MCF 10A (cell line): ENCODE results near the gene ACP6. TPM values are rescaled to one million over a fixed set of nuclear protein-coding genes. Genes with fewer than 3 reads are reported as not detected.

ENCODE experiments used
- BruUV-seq: library from RNA; stranded (reverse); fragments of 400-500 nt; replicated peaks from 2 replicates; lab custom pipeline; 2021; lab: Mats Ljungman, UMichigan
- CTCF ChIA-PET: fragments of 300-600 bp; sonication (Branson Sonifier 250); formaldehyde crosslinking; extraction: SDS; loops from one replicate; lab custom pipeline; 2021; ENCODE audit warnings: antibody characterized with exemption, inconsistent platforms; lab: Yijun Ruan, JAX
- POLR2A ChIA-PET: fragments of 300-600, 350-650 bp; sonication (Branson Sonifier 250); formaldehyde crosslinking; extraction: SDS; loops from one replicate; lab custom pipeline; 2020; ENCODE audit warnings: antibody characterized with exemption, inconsistent platforms; lab: Yijun Ruan, JAX
- DNase-seq: peaks from one replicate; pipeline ENCODE4 v3.0.0-alpha.2; 2018; ENCODE audit not compliant: unreplicated experiment
- H3K27ac Mint-ChIP-seq: one replicate; pipeline ENCODE4 v1.8.0; 2022; ENCODE audit warnings: mild to moderate bottlenecking, low read depth, mixed read lengths; ENCODE audit not compliant: unreplicated experiment
- H3K27me3 Mint-ChIP-seq: one replicate; pipeline ENCODE4 v1.8.0; 2022; ENCODE audit warnings: mixed read lengths; ENCODE audit not compliant: insufficient read depth, unreplicated experiment
- H3K36me3 Mint-ChIP-seq: one replicate; pipeline ENCODE4 v1.8.0; 2022; ENCODE audit warnings: mild to moderate bottlenecking, moderate library complexity, mixed read lengths; ENCODE audit not compliant: insufficient read depth, unreplicated experiment
- H3K4me1 Mint-ChIP-seq: one replicate; pipeline ENCODE4 v1.8.0; 2022; ENCODE audit warnings: mixed read lengths; ENCODE audit not compliant: insufficient read depth, unreplicated experiment
- H3K4me3 Mint-ChIP-seq: one replicate; pipeline ENCODE4 v1.8.0; 2022; ENCODE audit warnings: mild to moderate bottlenecking, moderate library complexity, mixed read lengths; ENCODE audit not compliant: unreplicated experiment
- H3K9me3 Mint-ChIP-seq: one replicate; pipeline ENCODE4 v1.8.0; 2022; ENCODE audit warnings: mixed read lengths; ENCODE audit not compliant: unreplicated experiment
- intact Hi-C: fragments of 100-400 bp; cut with micrococcal nuclease; formaldehyde crosslinking; loops from 2 replicates; pipeline ENCODE4 v1.14.1; 2022
- total RNA-seq: library from RNA; stranded (reverse); gene quantifications from 2 replicates; pipeline ENCODE4 v1.2.3, GENCODE V29; 2022
- TF ChIP-seq, protein P1 (sequence below): fragments of 200-600 bp; IDR thresholded peaks from one replicate; pipeline ENCODE4 v1.8.0; 2022; ENCODE audit warnings: antibody characterized with exemption, mild to moderate bottlenecking; ENCODE audit not compliant: unreplicated experiment

The ACP6 gene
- total RNA-seq, 1 experiment from 2014 or later, result 40.5 TPM

DNA sequence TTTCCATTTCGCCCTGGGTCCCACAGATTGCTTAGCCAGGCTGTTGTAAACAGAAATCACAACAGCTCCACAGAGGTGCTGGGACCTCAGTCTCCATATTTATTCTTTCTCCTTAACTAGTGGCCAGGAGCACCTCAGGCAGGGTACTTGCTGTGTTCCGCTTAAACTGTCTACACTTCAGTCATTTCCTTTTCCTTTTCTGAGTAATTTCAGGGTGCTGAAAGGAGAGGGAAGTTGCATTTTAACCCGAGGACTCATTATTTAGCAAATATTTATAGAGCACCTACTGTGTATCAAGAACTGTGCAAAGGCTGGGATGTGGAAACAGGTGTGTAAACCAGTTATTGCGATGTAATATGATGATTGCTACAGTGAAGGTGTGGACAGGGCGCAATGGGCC, 41.9 kb downstream of the ACP6 start:
- H3K27me3 Mint-ChIP-seq, result no peaks in the 10 kb centered on the region
- no TSS peak for BruUV-seq
- no peak overlapping the region for H3K4me3 Mint-ChIP-seq
- ChIA-PET CTCF (interaction anchor here (0.6 to 14.2 kb wide), 17 partner anchors 11 to 268 kb away, joined by 3 to 145 read pairs (median 5); a partner anchor contains a TSS), POLR2A (no interaction called here)
- DNase-seq, result no peak
- intact Hi-C loops, result loop anchor here (5.0 kb wide), 1 partner anchor 264 kb away; no protein-coding TSS in a partner anchor
- H3K4me1 Mint-ChIP-seq, result no peaks in the 10 kb centered on the region
- H3K36me3 Mint-ChIP-seq, result no peaks in the 10 kb centered on the region
- TF ChIP-seq, protein P1, sequence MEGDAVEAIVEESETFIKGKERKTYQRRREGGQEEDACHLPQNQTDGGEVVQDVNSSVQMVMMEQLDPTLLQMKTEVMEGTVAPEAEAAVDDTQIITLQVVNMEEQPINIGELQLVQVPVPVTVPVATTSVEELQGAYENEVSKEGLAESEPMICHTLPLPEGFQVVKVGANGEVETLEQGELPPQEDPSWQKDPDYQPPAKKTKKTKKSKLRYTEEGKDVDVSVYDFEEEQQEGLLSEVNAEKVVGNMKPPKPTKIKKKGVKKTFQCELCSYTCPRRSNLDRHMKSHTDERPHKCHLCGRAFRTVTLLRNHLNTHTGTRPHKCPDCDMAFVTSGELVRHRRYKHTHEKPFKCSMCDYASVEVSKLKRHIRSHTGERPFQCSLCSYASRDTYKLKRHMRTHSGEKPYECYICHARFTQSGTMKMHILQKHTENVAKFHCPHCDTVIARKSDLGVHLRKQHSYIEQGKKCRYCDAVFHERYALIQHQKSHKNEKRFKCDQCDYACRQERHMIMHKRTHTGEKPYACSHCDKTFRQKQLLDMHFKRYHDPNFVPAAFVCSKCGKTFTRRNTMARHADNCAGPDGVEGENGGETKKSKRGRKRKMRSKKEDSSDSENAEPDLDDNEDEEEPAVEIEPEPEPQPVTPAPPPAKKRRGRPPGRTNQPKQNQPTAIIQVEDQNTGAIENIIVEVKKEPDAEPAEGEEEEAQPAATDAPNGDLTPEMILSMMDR, result no peak
- H3K27ac Mint-ChIP-seq, result no peak overlapping the region
- H3K9me3 Mint-ChIP-seq, result no peaks in the 10 kb centered on the region

DNA sequence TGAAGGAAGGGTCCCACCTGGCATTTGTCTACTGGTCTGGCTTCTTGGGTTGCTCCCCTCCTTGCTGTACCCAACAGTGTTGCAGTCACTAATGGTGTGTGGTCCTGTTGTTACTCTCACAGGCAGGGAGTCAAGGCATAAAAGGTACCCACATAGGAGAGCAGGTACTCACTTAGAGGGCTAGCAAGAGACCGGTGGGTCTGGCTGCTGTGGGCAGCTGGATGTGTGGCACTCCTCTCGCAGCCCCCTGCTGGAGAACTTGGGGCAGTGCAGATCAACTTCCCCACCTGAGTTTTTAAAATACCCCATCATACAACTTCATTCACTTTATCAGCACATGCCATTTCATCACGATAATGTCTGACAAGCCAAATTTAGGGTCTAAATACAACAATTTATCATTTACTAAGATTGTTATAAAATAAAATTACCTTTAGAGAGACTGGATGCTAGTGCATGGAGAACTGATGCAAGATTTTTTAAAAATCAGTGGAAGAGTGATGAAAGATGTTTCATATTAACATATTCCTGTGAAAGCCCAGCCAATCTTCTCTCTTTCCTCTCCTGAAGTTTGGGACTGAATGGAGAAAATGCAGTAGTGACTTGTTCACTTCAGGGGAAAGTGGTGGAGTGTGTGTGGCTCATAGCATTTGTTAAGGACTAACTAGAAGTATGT, 42.8 kb downstream of the ACP6 start:
- Mint-ChIP-seq H3K4me3 (no peak overlapping the region), H3K9me3 (no peaks in the 10 kb centered on the region), H3K27me3 (no peaks in the 10 kb centered on the region), H3K27ac (no peak overlapping the region), H3K4me1 (no peaks in the 10 kb centered on the region), H3K36me3 (no peaks in the 10 kb centered on the region)
- intact Hi-C loops, result loop anchor here (1.0 to 5.0 kb wide), 4 partner anchors 112 to 354 kb away; no protein-coding TSS in a partner anchor
- TF ChIP-seq, protein P1, result peak; percentile 95
- CTCF ChIA-PET, result interaction anchor here (0.6 to 14.2 kb wide), 40 partner anchors 11 to 477 kb away, joined by 3 to 145 read pairs (median 4); a partner anchor contains a TSS
- no TSS peak for BruUV-seq
- DNase-seq, result peak; percentile 65
- POLR2A ChIA-PET, result no interaction called here

DNA sequence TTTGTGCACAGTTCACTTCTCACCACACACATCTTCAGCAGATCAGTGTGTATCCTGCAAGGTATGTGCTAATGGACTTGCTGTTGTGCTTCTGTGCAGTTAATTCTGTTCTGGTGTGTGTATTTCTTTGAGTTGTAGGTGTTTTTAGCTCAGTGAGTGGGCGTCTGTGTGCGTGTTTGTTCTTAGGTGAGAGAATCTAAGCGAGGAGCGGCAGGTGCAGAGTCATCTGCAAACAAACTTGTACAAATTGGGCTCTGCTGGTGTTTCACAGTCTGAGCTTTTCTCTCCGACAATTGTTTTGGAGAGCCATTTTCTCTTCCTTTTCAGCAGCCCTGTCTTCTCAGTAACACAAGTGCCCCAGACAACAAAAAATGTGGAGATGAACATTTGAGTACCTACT, 43.6 kb downstream of the ACP6 start:
- no peak overlapping the region for H3K27ac Mint-ChIP-seq
- ChIA-PET CTCF (interaction anchor here (0.5 to 14.2 kb wide), 39 partner anchors 10 to 477 kb away, joined by 3 to 145 read pairs (median 4); a partner anchor contains a TSS), POLR2A (no interaction called here)
- no peaks in the 10 kb centered on the region for H3K27me3 Mint-ChIP-seq
- TF ChIP-seq, protein P1, result no peak
- H3K9me3 Mint-ChIP-seq, result no peaks in the 10 kb centered on the region
- intact Hi-C loops, result loop anchor here (1.0 to 5.0 kb wide), 4 partner anchors 111 to 353 kb away; no protein-coding TSS in a partner anchor
- no peak for DNase-seq
- no peaks in the 10 kb centered on the region for H3K4me1 Mint-ChIP-seq
- no TSS peak for BruUV-seq
- no peak overlapping the region for H3K4me3 Mint-ChIP-seq
- H3K36me3 Mint-ChIP-seq, result no peaks in the 10 kb centered on the region

DNA sequence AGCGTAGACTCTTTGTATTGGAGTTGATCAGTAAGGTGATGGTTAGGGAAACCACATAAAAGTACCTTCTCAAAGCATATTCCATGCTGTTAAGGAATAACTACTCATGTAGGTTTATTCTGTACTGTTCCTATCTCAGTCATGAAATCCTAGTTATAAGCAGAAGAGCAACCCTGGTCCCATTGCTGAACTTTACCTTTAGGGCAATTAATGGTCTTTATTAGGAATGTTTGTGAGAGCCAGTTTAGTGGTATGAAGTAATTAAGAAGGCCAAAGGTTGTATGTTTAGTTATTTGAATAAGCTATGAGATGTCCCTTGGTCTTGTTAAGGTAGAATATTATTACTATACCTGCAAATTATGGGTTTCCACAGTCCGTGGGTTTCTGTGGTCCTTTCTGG, 44.0 kb downstream of the ACP6 start:
- no peak for DNase-seq
- no peak overlapping the region for H3K27ac Mint-ChIP-seq
- no TSS peak for BruUV-seq
- TF ChIP-seq, protein P1, result no peak
- H3K9me3 Mint-ChIP-seq, result no peaks in the 10 kb centered on the region
- ChIA-PET POLR2A (no interaction called here), CTCF (interaction anchor here (0.8 to 14.2 kb wide), 26 partner anchors 10 to 266 kb away, joined by 3 to 145 read pairs (median 5); a partner anchor contains a TSS)
- H3K4me3 Mint-ChIP-seq, result no peak overlapping the region
- no peaks in the 10 kb centered on the region for H3K27me3 Mint-ChIP-seq
- no peaks in the 10 kb centered on the region for H3K4me1 Mint-ChIP-seq
- H3K36me3 Mint-ChIP-seq, result no peaks in the 10 kb centered on the region
- intact Hi-C loops, result loop anchor here (5.0 kb wide), 1 partner anchor 266 kb away; no protein-coding TSS in a partner anchor
